DOHH2 (cell line): ENCODE data around the gene SLC25A22.

ENCODE experiments used
- H3F3A ChIP-seq: fragments of 200-600 bp; sonication (generic), shearing (Covaris generic); 2 replicates; pipeline ENCODE4 v1.6.0; 2016; ENCODE audit warnings: antibody characterized with exemption, mild to moderate bottlenecking; ENCODE audit not compliant: control insufficient read depth, insufficient read depth
- H3K27ac ChIP-seq: fragments of 200-600 bp; sonication (generic); 2 replicates; pipeline ENCODE4 v1.5.1; 2014; ENCODE audit warnings: low read depth, mild to moderate bottlenecking, low read length, moderate library complexity
- H3K27me3 ChIP-seq: fragments of 200-600 bp; sonication (generic); 2 replicates; pipeline ENCODE4 v1.6.1; 2014; ENCODE audit warnings: mild to moderate bottlenecking, low read length, mixed read lengths; ENCODE audit not compliant: control insufficient read depth
- H3K36me3 ChIP-seq: fragments of 200-600 bp; sonication (generic); 2 replicates; pipeline ENCODE4 v1.6.1; 2014; ENCODE audit warnings: mild to moderate bottlenecking, low read length, moderate library complexity, mixed read lengths; ENCODE audit not compliant: control insufficient read depth
- H3K4me1 ChIP-seq: fragments of 200-600 bp; sonication (generic); 2 replicates; pipeline ENCODE4 v1.6.1; 2014; ENCODE audit warnings: mild to moderate bottlenecking, low read length, mixed read lengths; ENCODE audit not compliant: control insufficient read depth
- H3K4me2 ChIP-seq: fragments of 200-600 bp; sonication (generic); 2 replicates; pipeline ENCODE4 v1.6.0; 2014; ENCODE audit warnings: mild to moderate bottlenecking, low read length, moderate library complexity
- H3K4me3 ChIP-seq: fragments of 200-600 bp; sonication (generic); 2 replicates; pipeline ENCODE4 v1.5.1; 2014; ENCODE audit warnings: mild to moderate bottlenecking, low read length, mixed read lengths
- H3K79me2 ChIP-seq: fragments of 200-600 bp; sonication (generic); 2 replicates; pipeline ENCODE4 v1.6.1; 2014; ENCODE audit warnings: mild to moderate bottlenecking, low read length, mixed read lengths; ENCODE audit not compliant: control insufficient read depth
- H3K9me2 ChIP-seq: fragments of 200-600 bp; sonication (generic); replicated peaks from 2 replicates; pipeline ENCODE4 v1.6.1; 2014; ENCODE audit warnings: mild to moderate bottlenecking, low read length, mixed read lengths; ENCODE audit not compliant: control insufficient read depth
- H3K9me3 ChIP-seq: fragments of 200-600 bp; sonication (generic); 2 replicates; pipeline ENCODE4 v1.6.1; 2014; ENCODE audit warnings: antibody characterized with exemption, low read length, mixed read lengths; ENCODE audit not compliant: control insufficient read depth, insufficient read depth
- H4K20me1 ChIP-seq: fragments of 200-600 bp; sonication (generic); 2 replicates; pipeline ENCODE4 v1.6.0; 2014; ENCODE audit warnings: low read depth, mild to moderate bottlenecking, antibody characterized with exemption, low read length, moderate library complexity; ENCODE audit not compliant: control insufficient read depth, insufficient read depth
- EZH2phosphoT487 ChIP-seq: fragments of 200-600 bp; sonication (generic); IDR thresholded peaks from 2 replicates; pipeline ENCODE4 v1.6.1; 2017; ENCODE audit warnings: borderline replicate concordance, mild to moderate bottlenecking, antibody characterized with exemption, low read length, moderate library complexity, mixed read lengths
- TF ChIP-seq, protein P1 (sequence below): fragments of 200-600 bp; sonication (generic); IDR thresholded peaks from one replicate; pipeline ENCODE4 v1.5.1; 2014; ENCODE audit warnings: antibody characterized with exemption, mild to moderate bottlenecking, low read depth, low read length; ENCODE audit not compliant: poor library complexity, severe bottlenecking

SLC25A22 gene

DNA sequence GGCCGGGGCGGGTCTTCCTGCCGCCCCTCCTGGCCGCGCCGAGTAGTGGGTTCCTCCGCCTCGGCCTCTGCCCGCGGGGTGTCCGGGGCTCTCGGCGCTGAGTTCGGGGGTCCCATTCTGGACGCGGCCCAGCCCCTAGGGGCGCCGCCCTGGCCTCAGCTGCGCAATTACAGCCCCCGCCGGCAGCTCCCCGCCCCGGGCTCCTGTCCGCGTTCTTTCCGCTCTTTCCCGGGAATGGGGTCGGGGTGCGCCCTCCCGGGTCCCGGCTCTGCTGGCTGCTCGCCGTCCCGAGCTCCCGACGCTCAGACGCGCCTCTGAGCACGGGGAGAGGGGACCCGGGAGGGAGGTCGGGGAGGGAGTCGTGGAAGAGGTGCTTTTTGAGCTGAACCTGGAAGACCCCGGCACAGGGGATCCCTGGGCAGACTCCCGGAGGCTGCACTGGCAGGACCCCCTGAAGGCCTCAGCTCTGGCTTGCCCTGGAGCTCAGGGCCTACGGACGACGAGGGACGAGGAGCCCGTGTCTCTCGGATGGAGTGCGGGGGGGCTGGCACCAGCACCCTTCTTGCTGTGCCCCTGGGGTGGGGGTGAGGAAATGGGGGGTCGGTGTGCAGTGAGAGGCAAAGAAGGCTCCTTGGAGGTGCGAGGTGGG is 45.1 kb upstream of the SLC25A22 start:
- H3K4me3 ChIP-seq: peak overlapping the region; percentile 92
- TF ChIP-seq EZH2phosphoT487: no peak
- TF ChIP-seq, protein P1, sequence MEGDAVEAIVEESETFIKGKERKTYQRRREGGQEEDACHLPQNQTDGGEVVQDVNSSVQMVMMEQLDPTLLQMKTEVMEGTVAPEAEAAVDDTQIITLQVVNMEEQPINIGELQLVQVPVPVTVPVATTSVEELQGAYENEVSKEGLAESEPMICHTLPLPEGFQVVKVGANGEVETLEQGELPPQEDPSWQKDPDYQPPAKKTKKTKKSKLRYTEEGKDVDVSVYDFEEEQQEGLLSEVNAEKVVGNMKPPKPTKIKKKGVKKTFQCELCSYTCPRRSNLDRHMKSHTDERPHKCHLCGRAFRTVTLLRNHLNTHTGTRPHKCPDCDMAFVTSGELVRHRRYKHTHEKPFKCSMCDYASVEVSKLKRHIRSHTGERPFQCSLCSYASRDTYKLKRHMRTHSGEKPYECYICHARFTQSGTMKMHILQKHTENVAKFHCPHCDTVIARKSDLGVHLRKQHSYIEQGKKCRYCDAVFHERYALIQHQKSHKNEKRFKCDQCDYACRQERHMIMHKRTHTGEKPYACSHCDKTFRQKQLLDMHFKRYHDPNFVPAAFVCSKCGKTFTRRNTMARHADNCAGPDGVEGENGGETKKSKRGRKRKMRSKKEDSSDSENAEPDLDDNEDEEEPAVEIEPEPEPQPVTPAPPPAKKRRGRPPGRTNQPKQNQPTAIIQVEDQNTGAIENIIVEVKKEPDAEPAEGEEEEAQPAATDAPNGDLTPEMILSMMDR: no peak
- H3K27ac ChIP-seq: no peak overlapping the region
- H4K20me1 ChIP-seq: peaks cover 14% of the 10 kb centered on the region
- peak overlapping the region; percentile 90 for H3K4me2 ChIP-seq
- peaks cover 34% of the 10 kb centered on the region for H3K36me3 ChIP-seq
- no peaks in the 10 kb centered on the region for H3K9me2 ChIP-seq
- H3K27me3 ChIP-seq: peaks cover 14% of the 10 kb centered on the region
- H3F3A ChIP-seq: no peaks in the 10 kb centered on the region
- H3K9me3 ChIP-seq: no peaks in the 10 kb centered on the region
- peaks cover 30% of the 10 kb centered on the region for H3K4me1 ChIP-seq
- H3K79me2 ChIP-seq: peaks cover 25% of the 10 kb centered on the region

DNA sequence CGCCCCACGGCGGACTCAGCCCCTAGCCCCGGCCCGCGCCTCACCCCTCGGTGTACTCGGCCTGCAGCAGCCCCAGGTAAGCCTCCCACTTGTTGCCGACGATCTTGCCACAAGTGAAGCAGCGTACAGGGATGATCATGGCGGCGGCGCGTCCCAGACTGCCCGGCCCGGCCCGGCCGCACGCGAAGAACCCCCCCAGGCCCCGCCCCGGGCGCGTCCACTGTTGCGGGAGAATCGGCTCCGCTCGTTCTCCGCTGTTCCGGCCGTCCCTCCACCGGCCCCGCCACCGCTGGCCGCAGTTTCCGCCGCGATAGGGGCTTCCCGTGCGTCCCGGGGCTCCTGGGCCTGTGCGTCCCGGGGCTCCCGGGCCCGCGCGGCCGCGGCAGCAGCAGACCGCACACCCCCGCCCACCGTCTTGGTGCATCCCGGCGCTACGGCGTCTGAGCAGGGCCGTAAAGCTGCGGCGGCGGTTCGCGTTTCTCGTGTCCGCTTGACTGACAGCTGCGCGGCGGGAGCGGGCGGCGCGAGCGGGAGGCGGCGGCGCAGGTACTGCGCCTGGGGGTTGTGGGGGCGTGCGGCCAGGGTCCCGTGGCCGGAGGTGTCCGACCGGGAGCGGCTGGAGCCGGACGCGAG is 44.4 kb upstream of the SLC25A22 start, which contains the start of the genes POLR2L and TSPAN4:
TSS of gene POLR2L (minus strand) at position 160 of the 633 bp plus-strand sequence. CDS start at position 139, 21 bp downstream.
TSS of gene TSPAN4 (plus strand) at position 483 of the 633 bp plus-strand sequence. CDS start 7,453 bp downstream, outside the sequence.
- Histone ChIP-seq H3K36me3 (peaks cover 41% of the 10 kb centered on the region), H3K79me2 (peaks cover 25% of the 10 kb centered on the region), H3K27ac (peak within 1 kb of the TSS; percentile 61), H3K4me2 (peak within 1 kb of the TSS; percentile 90), H4K20me1 (peaks cover 14% of the 10 kb centered on the region), H3K4me1 (peaks cover 27% of the 10 kb centered on the region), H3K4me3 (peak within 1 kb of the TSS; percentile 92), H3F3A (no peaks in the 10 kb centered on the region), H3K9me2 (no peaks in the 10 kb centered on the region), H3K9me3 (no peaks in the 10 kb centered on the region), H3K27me3 (peaks cover 14% of the 10 kb centered on the region)
- TF ChIP-seq EZH2phosphoT487: no peak
- TF ChIP-seq, protein P1: no peak

DNA sequence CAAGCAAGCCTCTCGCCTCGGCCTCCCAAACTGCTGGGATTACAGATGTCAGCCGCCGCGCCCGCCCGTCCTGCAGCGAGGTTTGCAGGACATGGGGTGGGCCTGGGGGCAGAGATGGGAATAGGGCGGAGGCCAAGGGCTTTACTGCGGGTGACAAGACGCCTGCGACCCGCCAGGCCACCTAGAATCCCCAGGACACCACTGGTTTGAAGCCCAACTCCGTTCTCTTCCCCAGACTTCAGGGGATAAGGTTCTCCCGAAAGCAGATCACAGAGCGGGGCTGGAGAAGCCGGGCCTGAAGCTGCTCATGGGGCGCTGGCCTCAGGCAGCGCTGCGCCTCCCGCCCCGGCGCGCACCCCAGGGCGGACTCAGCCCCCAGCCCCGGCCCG is 43.9 kb upstream of the SLC25A22 start:
- H3K27ac ChIP-seq: peak overlapping the region; percentile 61
- H3K9me3 ChIP-seq: no peaks in the 10 kb centered on the region
- H3K4me1 ChIP-seq: peaks cover 27% of the 10 kb centered on the region
- H3K9me2 ChIP-seq: no peaks in the 10 kb centered on the region
- peak overlapping the region; percentile 92 for H3K4me3 ChIP-seq
- peaks cover 41% of the 10 kb centered on the region for H3K36me3 ChIP-seq
- H3K79me2 ChIP-seq: peaks cover 25% of the 10 kb centered on the region
- no peak for TF ChIP-seq EZH2phosphoT487
- TF ChIP-seq, protein P1: no peak
- H3K4me2 ChIP-seq: peak overlapping the region; percentile 90
- no peaks in the 10 kb centered on the region for H3F3A ChIP-seq
- peaks cover 12% of the 10 kb centered on the region for H3K27me3 ChIP-seq
- peaks cover 14% of the 10 kb centered on the region for H4K20me1 ChIP-seq
